Astrocyte (in vitro differentiated cells and primary cell): ENCODE measurements around the gene ST6GALNAC6.

Experiments used
- CTCF ChIP-seq: IDR thresholded peaks from 2 replicates; pipeline ENCODE4 v1.5.1; 2011; ENCODE audit warnings: low read depth, mild to moderate bottlenecking, inconsistent platforms, low read length, moderate library complexity; ENCODE audit not compliant: insufficient read depth
- EZH2 ChIP-seq: IDR thresholded peaks from 2 replicates; pipeline ENCODE4 v1.6.1; 2012; ENCODE audit warnings: mild to moderate bottlenecking, low read length, inconsistent platforms; ENCODE audit not compliant: insufficient read depth

- TF ChIP-seq EZH2: no peak
- no peak for TF ChIP-seq CTCF
Observed at GRCh38 chr9:127917603-127918002, 18.2 kb upstream of the ST6GALNAC6 start.
